Upper lobe of left lung (tissue), 6 donors: ENCODE results near the gene C12orf76. TPM values are rescaled to one million over a fixed set of nuclear protein-coding genes. Genes with fewer than 3 reads are reported as not detected.
A peak's percentile ranks its signal among the peaks of the same experiment; 100 is the strongest.

ENCODE experiments used
- ATAC-seq, 2 donors: fragments of 200-7000 bp; cut with Tn5 transposase; one replicate each; pipeline ENCODE4 v1.9.1; 2022; ENCODE audit warnings: mild to moderate bottlenecking in 2 of 2, moderate library complexity in 2 of 2; ENCODE audit not compliant: low FRiP score in 2 of 2
- DNase-seq, 2 donors: peaks; one replicate each; pipeline ENCODE4 v3.0.0-alpha.2; 2019 to 2020
- H3K27ac ChIP-seq, 4 donors: fragments of 200-600 bp; sonication (generic); one replicate each; pipeline ENCODE4 v1.5.1; 2016 to 2019
- H3K27me3 ChIP-seq, 4 donors: fragments of 200-600 bp; sonication (generic); one replicate each; pipeline ENCODE4 v1.5.1; 2017 to 2019
- H3K36me3 ChIP-seq, 4 donors: fragments of 200-600 bp; sonication (generic); one replicate each; pipeline ENCODE4 v1.5.1; 2016 to 2019
- H3K4me1 ChIP-seq, 4 donors: fragments of 200-600 bp; sonication (generic); one replicate each; pipeline ENCODE4 v1.5.1; 2018 to 2019
- H3K4me3 ChIP-seq, 4 donors: fragments of 200-600 bp; sonication (generic); one replicate each; pipeline ENCODE4 v1.5.1; 2017 to 2019; ENCODE audit warnings: mild to moderate bottlenecking in 2 of 4, moderate library complexity in 1 of 4
- H3K9me3 ChIP-seq, 4 donors: fragments of 200-600 bp; sonication (generic); one replicate each; pipeline ENCODE4 v1.5.1; 2018 to 2019
- EP300 ChIP-seq, 4 donors: sonication (generic); formaldehyde crosslinking; IDR thresholded peaks; one replicate each; pipeline ENCODE4 v1.5.1; 2017; ENCODE audit warnings: antibody characterized with exemption in 4 of 4, control low read depth in 2 of 4
- POLR2A ChIP-seq, 4 donors: fragments of 450-650 bp; IDR thresholded peaks; one replicate each; pipeline ENCODE4 v1.5.1; 2016 to 2017; ENCODE audit warnings: antibody characterized with exemption in 4 of 4, mild to moderate bottlenecking in 2 of 4
- POLR2AphosphoS5 ChIP-seq, 2 donors: sonication (generic); formaldehyde crosslinking; IDR thresholded peaks; one replicate each; pipeline ENCODE4 v1.5.1; 2017; ENCODE audit warnings: antibody characterized with exemption in 2 of 2
- WGBS, 2 donors: methylation state at CpG; one replicate each; pipeline ENCODE4 v1.1.5; 2017 to 2018; 5-methylcytosine and 5-hydroxymethylcytosine counted together
- total RNA-seq, 6 donors: library from RNA; depleted of rRNA in 4 of 6; stranded (reverse); fragments of >200 nt in 4 of 6; gene quantifications; one replicate each; pipeline versions ENCODE4 v1.1.0 to v1.2.1, GENCODE V29; 2016 to 2021
- TF ChIP-seq, protein P1 (sequence below), 6 experiments: fragments of 450-650 bp in 4 of 6; fragments of 200-600 bp in 2 of 6; sonication (generic) in 2 of 6; IDR thresholded peaks; one replicate each; pipeline ENCODE4 v1.5.1; 2016 to 2019; ENCODE audit warnings: antibody characterized with exemption in 6 of 6
- donor health status: DM: no; HTN: no; CAD: no; lungs with moderate emphysema.
- donor health status: DM: no; HTN: yes; CAD: no; lungs with severe emphysema.

C12orf76 gene
- total RNA-seq, 6 donors from 2014 or later: 8.4 to 30.5 (median 19.6) TPM

DNA sequence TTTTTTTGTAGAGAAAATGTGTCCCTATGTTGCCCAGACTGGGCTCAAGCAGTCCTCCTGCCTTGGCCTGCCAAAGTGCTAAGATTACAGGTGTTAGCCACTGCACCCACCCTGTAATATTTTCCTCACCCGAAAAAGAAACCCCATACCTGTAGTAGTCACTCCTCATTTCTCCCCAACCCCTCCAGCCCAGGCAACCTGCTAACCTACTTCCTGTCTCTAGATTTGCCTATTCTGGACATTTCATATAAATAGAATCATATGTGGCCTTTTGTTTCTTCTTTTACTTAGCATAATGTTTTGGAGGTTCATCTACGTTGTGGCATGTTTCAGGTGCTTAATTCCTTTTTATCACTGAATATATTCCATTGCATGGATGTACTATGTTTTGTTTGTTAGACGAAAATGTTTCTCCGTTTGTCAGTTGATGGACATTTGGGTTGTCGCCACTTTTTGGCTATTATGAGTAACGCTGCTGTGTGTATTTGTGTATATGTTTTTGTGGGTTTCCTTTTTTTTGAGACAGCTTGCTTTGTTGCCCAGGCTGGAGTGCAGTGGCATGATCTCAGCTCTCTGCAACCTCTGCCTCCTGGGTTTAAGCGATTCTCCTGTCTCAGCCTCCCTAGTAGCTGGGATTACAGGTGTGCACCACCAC lies 42.9 kb downstream of the C12orf76 start:
- Histone ChIP-seq H3K36me3 (peaks cover 0 to 7% (median 0%) of the 10 kb centered on the region in 4 donors), H3K27ac (peak overlapping the region in 1 of 4 donors; percentile 32), H3K4me1 (peaks cover 23 to 48% (median 42%) of the 10 kb centered on the region in 4 donors), H3K9me3 (no peaks in the 10 kb centered on the region), H3K27me3 (no peaks in the 10 kb centered on the region), H3K4me3 (no peak overlapping the region)
- ATAC-seq (no peak), DNase-seq (no peak)
- 88 to 89% methylated on average over 7 of the region's 7 CpGs for WGBS, 2 donors
- TF ChIP-seq EP300 (IDR thresholded peaks at IDR 0.05): no peak
- TF ChIP-seq, protein P1, sequence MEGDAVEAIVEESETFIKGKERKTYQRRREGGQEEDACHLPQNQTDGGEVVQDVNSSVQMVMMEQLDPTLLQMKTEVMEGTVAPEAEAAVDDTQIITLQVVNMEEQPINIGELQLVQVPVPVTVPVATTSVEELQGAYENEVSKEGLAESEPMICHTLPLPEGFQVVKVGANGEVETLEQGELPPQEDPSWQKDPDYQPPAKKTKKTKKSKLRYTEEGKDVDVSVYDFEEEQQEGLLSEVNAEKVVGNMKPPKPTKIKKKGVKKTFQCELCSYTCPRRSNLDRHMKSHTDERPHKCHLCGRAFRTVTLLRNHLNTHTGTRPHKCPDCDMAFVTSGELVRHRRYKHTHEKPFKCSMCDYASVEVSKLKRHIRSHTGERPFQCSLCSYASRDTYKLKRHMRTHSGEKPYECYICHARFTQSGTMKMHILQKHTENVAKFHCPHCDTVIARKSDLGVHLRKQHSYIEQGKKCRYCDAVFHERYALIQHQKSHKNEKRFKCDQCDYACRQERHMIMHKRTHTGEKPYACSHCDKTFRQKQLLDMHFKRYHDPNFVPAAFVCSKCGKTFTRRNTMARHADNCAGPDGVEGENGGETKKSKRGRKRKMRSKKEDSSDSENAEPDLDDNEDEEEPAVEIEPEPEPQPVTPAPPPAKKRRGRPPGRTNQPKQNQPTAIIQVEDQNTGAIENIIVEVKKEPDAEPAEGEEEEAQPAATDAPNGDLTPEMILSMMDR (IDR thresholded peaks at IDR 0.05): no peak
- no peak for TF ChIP-seq POLR2AphosphoS5 (IDR thresholded peaks at IDR 0.05)
- TF ChIP-seq POLR2A (IDR thresholded peaks at IDR 0.05): no peak

DNA sequence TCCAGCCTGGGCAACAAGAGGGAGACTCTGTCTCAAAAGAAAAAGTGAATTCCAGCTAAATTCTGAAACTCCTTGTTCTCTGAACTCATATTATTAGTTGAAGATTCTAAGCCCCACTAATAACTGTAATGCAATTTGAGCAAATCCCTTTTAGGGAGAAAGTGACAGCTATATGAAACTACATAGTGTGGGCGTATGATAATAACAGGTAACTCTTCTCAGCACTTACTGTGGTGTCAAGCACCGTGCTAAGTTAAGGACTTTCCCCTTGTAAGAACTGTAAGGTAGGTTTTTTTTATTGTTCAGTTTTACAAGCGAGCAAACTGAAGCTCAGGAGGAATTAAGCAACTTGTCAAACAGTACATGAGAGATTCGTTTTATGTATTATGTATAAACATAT lies 43.7 kb downstream of the C12orf76 start:
- DNase-seq: no peak
- peak overlapping the region in 1 of 4 donors; percentile 32 for H3K27ac ChIP-seq
- WGBS, 2 donors: 62 to 71% methylated on average over 4 of the region's 4 CpGs
- H3K4me1 ChIP-seq: peaks cover 23 to 54% (median 45%) of the 10 kb centered on the region in 4 donors
- H3K27me3 ChIP-seq: no peaks in the 10 kb centered on the region
- H3K4me3 ChIP-seq: no peak overlapping the region
- TF ChIP-seq EP300 (IDR thresholded peaks at IDR 0.05) (no peak), POLR2AphosphoS5 (IDR thresholded peaks at IDR 0.05) (no peak), POLR2A (IDR thresholded peaks at IDR 0.05) (no peak)
- TF ChIP-seq, protein P1 (IDR thresholded peaks at IDR 0.05): no peak
- H3K36me3 ChIP-seq: peaks cover 0 to 7% (median 0%) of the 10 kb centered on the region in 4 donors
- no peaks in the 10 kb centered on the region for H3K9me3 ChIP-seq
- no peak for ATAC-seq

DNA sequence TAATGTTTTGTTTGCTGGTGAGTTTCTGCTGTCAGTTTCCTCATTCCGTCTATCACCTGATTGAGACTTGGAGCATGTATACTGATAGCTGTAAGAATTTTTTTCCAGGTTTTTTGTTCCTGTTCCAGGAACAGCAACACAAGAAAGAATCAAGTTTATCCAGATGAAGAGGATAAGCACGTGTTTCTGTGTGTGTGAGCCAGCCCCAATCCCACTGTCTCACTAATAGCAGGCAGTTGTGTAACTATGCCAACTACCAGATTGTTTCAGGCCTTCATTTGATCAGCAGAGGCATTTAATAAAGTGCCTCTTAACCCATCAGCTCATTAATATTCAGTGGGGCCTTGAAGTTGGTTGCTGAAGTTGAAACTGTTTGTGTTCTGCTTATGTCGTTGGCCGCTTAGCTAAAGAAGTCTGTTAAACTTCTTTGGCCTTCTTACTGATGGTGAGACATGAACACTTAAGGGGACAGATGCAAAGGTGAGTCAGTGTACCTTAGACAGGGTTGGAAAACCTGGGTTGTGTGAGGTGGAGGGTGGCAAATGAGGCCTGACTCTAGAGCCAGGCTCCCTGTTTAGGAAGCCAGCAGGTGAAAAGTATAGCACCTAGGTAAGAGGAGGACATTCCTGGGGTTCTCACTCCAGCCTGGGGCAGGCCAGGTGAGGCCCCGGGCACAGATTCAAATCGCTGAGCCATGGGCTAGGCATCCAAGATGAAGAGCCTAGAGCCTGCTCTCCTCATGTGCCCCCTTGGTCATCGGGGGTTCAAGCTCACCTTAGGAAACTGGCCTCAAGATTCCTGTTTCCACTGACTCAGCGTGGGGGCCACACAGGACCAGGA lies 45.4 kb downstream of the C12orf76 start:
- TF ChIP-seq, protein P1 (IDR thresholded peaks at IDR 0.05): no peak
- TF ChIP-seq EP300 (IDR thresholded peaks at IDR 0.05): no peak
- TF ChIP-seq POLR2AphosphoS5 (IDR thresholded peaks at IDR 0.05): no peak
- no peak for TF ChIP-seq POLR2A (IDR thresholded peaks at IDR 0.05)
- Histone ChIP-seq H3K27me3 (no peaks in the 10 kb centered on the region), H3K9me3 (no peaks in the 10 kb centered on the region), H3K4me1 (peaks cover 29 to 60% (median 49%) of the 10 kb centered on the region in 4 donors), H3K4me3 (no peak overlapping the region), H3K27ac (peak overlapping the region; percentile 70 to 77 (median 76)), H3K36me3 (peaks cover 0 to 7% (median 0%) of the 10 kb centered on the region in 4 donors)
- ATAC-seq: peak in 1 of 2 donors; percentile 49
- 63 to 68% methylated on average over 8 of the region's 8 CpGs for WGBS, 2 donors
- peak in 1 of 2 donors; percentile 34 for DNase-seq

DNA sequence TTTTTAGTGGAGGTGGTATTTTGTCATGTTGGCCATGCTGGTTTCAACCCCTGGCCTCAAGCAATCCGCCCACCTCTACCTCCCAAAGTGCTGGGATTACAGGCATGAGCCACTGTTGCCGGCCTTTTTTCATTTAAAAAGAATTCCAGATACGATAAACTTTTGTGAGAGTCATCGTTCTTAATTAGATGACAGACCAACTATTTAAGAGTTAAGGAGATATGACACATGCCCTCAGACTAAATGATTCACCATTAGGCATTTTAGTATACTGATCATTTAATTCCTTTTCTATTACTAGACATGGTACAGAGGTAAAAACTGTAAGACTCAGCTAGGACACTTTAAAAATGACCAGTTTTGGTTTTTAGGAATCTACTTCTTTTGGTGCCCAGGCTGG lies 46.7 kb downstream of the C12orf76 start:
- Histone ChIP-seq H3K4me3 (no peak overlapping the region), H3K36me3 (peaks cover 0 to 7% (median 0%) of the 10 kb centered on the region in 4 donors), H3K27ac (peak overlapping the region; percentile 70 to 77 (median 76)), H3K27me3 (no peaks in the 10 kb centered on the region), H3K9me3 (no peaks in the 10 kb centered on the region), H3K4me1 (peaks cover 30 to 62% (median 50%) of the 10 kb centered on the region in 4 donors)
- ATAC-seq (no peak), DNase-seq (no peak)
- TF ChIP-seq POLR2AphosphoS5 (IDR thresholded peaks at IDR 0.05) (no peak), POLR2A (IDR thresholded peaks at IDR 0.05) (no peak), EP300 (IDR thresholded peaks at IDR 0.05) (no peak)
- TF ChIP-seq, protein P1 (IDR thresholded peaks at IDR 0.05): no peak
- WGBS, 2 donors: 77 to 94% methylated on average over 4 of the region's 4 CpGs
